Nephron progenitor cell (in vitro differentiated cells): ENCODE measurements around the gene PTGS1.

Experiments
- DNase-seq: peaks from one replicate; pipeline ENCODE4 v3.0.0; 2021
- H3K27ac Mint-ChIP-seq: 2 replicates; pipeline ENCODE4 v1.8.0; 2021; ENCODE audit warnings: mild to moderate bottlenecking, moderate library complexity, mixed read lengths
- H3K27me3 Mint-ChIP-seq: 2 replicates; pipeline ENCODE4 v1.8.0; 2021; ENCODE audit warnings: mild to moderate bottlenecking, low read depth, mixed read lengths; ENCODE audit not compliant: poor library complexity
- H3K36me3 Mint-ChIP-seq: 2 replicates; pipeline ENCODE4 v1.8.0; 2021; ENCODE audit warnings: low read depth, mixed read lengths
- H3K4me1 Mint-ChIP-seq: 2 replicates; pipeline ENCODE4 v1.8.0; 2021; ENCODE audit warnings: mixed read lengths
- H3K4me3 Mint-ChIP-seq: 2 replicates; pipeline ENCODE4 v1.8.0; 2021; ENCODE audit warnings: mild to moderate bottlenecking, moderate library complexity, mixed read lengths
- H3K9me3 Mint-ChIP-seq: 2 replicates; pipeline ENCODE4 v1.8.0; 2021; ENCODE audit warnings: mild to moderate bottlenecking, moderate library complexity, mixed read lengths
- TF ChIP-seq, protein P1 (sequence below): fragments of 200-600 bp; sonication (generic); IDR thresholded peaks from 2 replicates; pipeline ENCODE4 v1.5.0; 2021; ENCODE audit warnings: antibody characterized with exemption

Gene PTGS1

GRCh38 chr9:122336866-122337555 lies 33.8 kb upstream of the PTGS1 start:
- H3K9me3 Mint-ChIP-seq, result no peaks in the 10 kb centered on the region
- H3K27me3 Mint-ChIP-seq, result peaks cover 50% of the 10 kb centered on the region
- H3K4me3 Mint-ChIP-seq, result peak overlapping the region; percentile 39
- DNase-seq, result no peak
- H3K36me3 Mint-ChIP-seq, result no peaks in the 10 kb centered on the region
- TF ChIP-seq, protein P1, sequence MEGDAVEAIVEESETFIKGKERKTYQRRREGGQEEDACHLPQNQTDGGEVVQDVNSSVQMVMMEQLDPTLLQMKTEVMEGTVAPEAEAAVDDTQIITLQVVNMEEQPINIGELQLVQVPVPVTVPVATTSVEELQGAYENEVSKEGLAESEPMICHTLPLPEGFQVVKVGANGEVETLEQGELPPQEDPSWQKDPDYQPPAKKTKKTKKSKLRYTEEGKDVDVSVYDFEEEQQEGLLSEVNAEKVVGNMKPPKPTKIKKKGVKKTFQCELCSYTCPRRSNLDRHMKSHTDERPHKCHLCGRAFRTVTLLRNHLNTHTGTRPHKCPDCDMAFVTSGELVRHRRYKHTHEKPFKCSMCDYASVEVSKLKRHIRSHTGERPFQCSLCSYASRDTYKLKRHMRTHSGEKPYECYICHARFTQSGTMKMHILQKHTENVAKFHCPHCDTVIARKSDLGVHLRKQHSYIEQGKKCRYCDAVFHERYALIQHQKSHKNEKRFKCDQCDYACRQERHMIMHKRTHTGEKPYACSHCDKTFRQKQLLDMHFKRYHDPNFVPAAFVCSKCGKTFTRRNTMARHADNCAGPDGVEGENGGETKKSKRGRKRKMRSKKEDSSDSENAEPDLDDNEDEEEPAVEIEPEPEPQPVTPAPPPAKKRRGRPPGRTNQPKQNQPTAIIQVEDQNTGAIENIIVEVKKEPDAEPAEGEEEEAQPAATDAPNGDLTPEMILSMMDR, result no peak
- H3K4me1 Mint-ChIP-seq, result peaks cover 15% of the 10 kb centered on the region
- no peak overlapping the region for H3K27ac Mint-ChIP-seq

GRCh38 chr9:122337556-122337929 lies 33.3 kb upstream of the PTGS1 start:
- DNase-seq, result no peak
- peaks cover 15% of the 10 kb centered on the region for H3K4me1 Mint-ChIP-seq
- peaks cover 55% of the 10 kb centered on the region for H3K27me3 Mint-ChIP-seq
- H3K27ac Mint-ChIP-seq, result no peak overlapping the region
- no peaks in the 10 kb centered on the region for H3K9me3 Mint-ChIP-seq
- no peak overlapping the region for H3K4me3 Mint-ChIP-seq
- TF ChIP-seq, protein P1, result no peak
- H3K36me3 Mint-ChIP-seq, result no peaks in the 10 kb centered on the region

- H3K27ac Mint-ChIP-seq, result peak overlapping the region; percentile 82
- DNase-seq, result no peak
- H3K27me3 Mint-ChIP-seq, result peaks cover 63% of the 10 kb centered on the region
- no peaks in the 10 kb centered on the region for H3K9me3 Mint-ChIP-seq
- H3K4me3 Mint-ChIP-seq, result no peak overlapping the region
- TF ChIP-seq, protein P1, result no peak
- H3K4me1 Mint-ChIP-seq, result peaks cover 15% of the 10 kb centered on the region
- H3K36me3 Mint-ChIP-seq, result no peaks in the 10 kb centered on the region
Observed at GRCh38 chr9:122338536-122338935, 32.3 kb upstream of the PTGS1 start.

- Mint-ChIP-seq H3K27ac (peak overlapping the region; percentile 82), H3K27me3 (peaks cover 66% of the 10 kb centered on the region), H3K9me3 (no peaks in the 10 kb centered on the region), H3K4me3 (no peak overlapping the region), H3K36me3 (no peaks in the 10 kb centered on the region), H3K4me1 (peaks cover 15% of the 10 kb centered on the region)
- no peak for DNase-seq
- TF ChIP-seq, protein P1, result no peak
Observed at GRCh38 chr9:122338994-122339393, 31.8 kb upstream of the PTGS1 start.

DNA sequence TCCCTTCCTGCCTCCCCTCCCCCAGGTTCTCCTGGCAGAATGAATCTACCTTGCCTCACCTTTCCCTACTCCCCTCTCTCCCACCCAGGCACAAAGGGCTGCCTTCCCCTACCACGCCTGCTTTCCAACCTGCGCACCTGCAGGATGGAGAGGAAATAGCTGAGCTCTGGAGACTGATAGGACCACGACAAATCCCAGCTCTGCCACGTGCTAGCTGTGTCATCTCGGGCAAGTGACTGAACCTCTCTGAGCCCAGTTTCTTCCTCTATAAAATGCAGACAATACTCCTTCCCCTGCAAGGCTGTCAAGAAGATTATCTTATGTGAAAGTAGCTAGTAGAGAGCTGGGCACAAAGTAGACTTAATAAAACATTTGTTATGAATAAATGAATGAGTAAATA lies 31.2 kb upstream of the PTGS1 start:
- no peaks in the 10 kb centered on the region for H3K36me3 Mint-ChIP-seq
- H3K4me1 Mint-ChIP-seq, result peaks cover 15% of the 10 kb centered on the region
- no peak overlapping the region for H3K4me3 Mint-ChIP-seq
- no peak overlapping the region for H3K27ac Mint-ChIP-seq
- no peak for DNase-seq
- TF ChIP-seq, protein P1, result no peak
- H3K9me3 Mint-ChIP-seq, result no peaks in the 10 kb centered on the region
- peaks cover 72% of the 10 kb centered on the region for H3K27me3 Mint-ChIP-seq

DNA sequence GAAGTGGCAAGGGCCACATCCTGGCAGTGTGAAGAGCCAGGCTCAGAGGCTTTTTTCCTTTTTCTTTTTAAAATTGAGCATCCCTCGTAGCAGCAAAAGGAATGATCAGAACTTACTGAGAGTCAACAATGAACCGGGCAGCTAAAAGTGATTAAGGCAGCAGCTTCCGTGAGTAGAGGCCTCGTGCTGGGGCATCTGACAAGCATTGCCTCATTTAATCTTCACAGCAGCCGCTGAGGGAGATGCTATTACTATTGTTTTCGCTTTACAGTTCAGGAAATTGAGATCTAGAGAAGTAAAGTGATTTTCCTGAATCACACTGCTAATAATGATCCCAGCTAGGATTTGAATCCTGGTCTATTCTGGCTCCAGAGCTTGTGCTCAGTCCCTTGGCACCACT lies 30.7 kb upstream of the PTGS1 start:
- DNase-seq, result no peak
- Mint-ChIP-seq H3K4me1 (peaks cover 15% of the 10 kb centered on the region), H3K36me3 (no peaks in the 10 kb centered on the region), H3K4me3 (no peak overlapping the region), H3K27me3 (peaks cover 76% of the 10 kb centered on the region), H3K9me3 (no peaks in the 10 kb centered on the region), H3K27ac (no peak overlapping the region)
- TF ChIP-seq, protein P1, result no peak
